ENCODE measurements around the gene MTA3. TPM values are rescaled to one million over a fixed set of nuclear protein-coding genes. Genes with fewer than 3 reads are reported as not detected.

MTA3 gene
- total RNA-seq, 3 donors from 2014 or later: 31.4 to 58.0 (median 49.2) TPM

DNA sequence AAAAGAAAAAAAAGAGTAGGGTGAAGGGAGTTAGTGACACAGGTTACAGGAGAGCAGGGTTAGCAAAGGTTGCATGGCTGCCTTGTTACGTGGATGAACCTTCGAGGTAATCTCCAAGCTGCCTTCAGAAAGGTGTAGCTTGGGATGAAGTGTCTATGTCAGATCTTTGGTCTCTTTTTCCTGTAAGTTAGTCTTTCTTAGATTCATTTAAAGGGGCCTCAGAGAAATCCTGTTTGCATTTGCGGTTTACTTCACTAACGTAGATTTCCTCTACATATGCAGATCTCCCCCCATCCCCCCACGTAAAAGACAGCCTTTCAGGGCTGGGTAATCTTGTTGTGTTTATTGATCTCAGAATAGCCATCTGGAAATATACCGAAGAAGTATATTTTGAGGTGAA lies 83.7 kb downstream of the MTA3 start:
- Histone ChIP-seq H3K27ac (no peak overlapping the region), H3K27me3 (no peaks in the 10 kb centered on the region), H3K36me3 (no peaks in the 10 kb centered on the region), H3K4me1 (no peaks in the 10 kb centered on the region), H3K4me3 (no peak overlapping the region), H3K9me3 (no peaks in the 10 kb centered on the region)
- intact Hi-C loops (cut with DNase I; ENCODE audit: low total_unique reads): no loop called here
- no peak for TF ChIP-seq POLR2AphosphoS5 (IDR thresholded peaks at IDR 0.05)
- TF ChIP-seq POLR2A (IDR thresholded peaks at IDR 0.05): no peak
- TF ChIP-seq, protein P1, sequence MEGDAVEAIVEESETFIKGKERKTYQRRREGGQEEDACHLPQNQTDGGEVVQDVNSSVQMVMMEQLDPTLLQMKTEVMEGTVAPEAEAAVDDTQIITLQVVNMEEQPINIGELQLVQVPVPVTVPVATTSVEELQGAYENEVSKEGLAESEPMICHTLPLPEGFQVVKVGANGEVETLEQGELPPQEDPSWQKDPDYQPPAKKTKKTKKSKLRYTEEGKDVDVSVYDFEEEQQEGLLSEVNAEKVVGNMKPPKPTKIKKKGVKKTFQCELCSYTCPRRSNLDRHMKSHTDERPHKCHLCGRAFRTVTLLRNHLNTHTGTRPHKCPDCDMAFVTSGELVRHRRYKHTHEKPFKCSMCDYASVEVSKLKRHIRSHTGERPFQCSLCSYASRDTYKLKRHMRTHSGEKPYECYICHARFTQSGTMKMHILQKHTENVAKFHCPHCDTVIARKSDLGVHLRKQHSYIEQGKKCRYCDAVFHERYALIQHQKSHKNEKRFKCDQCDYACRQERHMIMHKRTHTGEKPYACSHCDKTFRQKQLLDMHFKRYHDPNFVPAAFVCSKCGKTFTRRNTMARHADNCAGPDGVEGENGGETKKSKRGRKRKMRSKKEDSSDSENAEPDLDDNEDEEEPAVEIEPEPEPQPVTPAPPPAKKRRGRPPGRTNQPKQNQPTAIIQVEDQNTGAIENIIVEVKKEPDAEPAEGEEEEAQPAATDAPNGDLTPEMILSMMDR (IDR thresholded peaks at IDR 0.05): no peak
- no peak for DNase-seq (ENCODE audit: low spot score in 2 of 2)

DNA sequence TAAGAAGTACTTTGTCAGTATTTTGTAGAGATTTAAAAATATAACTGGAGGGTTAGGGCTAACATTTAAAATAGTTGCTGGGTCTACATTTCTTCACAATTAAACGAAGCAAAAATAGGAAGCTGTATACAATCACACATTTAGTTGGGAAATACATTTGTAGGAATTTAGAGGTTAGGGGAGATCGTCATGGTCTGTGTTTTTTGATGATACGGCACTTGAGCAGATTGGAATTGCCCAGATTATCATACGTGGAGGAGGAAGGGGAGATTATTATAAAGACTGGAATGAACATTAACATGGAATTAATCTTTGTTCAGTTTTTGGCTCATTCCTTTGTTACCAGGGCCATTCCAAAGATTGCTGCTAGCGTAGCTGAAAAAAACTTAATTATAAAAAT lies 84.6 kb downstream of the MTA3 start:
- Histone ChIP-seq H3K4me1 (no peaks in the 10 kb centered on the region), H3K27me3 (no peaks in the 10 kb centered on the region), H3K36me3 (no peaks in the 10 kb centered on the region), H3K4me3 (no peak overlapping the region), H3K27ac (no peak overlapping the region), H3K9me3 (no peaks in the 10 kb centered on the region)
- DNase-seq (ENCODE audit: low spot score in 2 of 2): no peak
- intact Hi-C loops (cut with DNase I; ENCODE audit: low total_unique reads): no loop called here
- TF ChIP-seq POLR2A (IDR thresholded peaks at IDR 0.05): no peak
- TF ChIP-seq POLR2AphosphoS5 (IDR thresholded peaks at IDR 0.05): no peak
- TF ChIP-seq, protein P1 (IDR thresholded peaks at IDR 0.05): no peak

DNA sequence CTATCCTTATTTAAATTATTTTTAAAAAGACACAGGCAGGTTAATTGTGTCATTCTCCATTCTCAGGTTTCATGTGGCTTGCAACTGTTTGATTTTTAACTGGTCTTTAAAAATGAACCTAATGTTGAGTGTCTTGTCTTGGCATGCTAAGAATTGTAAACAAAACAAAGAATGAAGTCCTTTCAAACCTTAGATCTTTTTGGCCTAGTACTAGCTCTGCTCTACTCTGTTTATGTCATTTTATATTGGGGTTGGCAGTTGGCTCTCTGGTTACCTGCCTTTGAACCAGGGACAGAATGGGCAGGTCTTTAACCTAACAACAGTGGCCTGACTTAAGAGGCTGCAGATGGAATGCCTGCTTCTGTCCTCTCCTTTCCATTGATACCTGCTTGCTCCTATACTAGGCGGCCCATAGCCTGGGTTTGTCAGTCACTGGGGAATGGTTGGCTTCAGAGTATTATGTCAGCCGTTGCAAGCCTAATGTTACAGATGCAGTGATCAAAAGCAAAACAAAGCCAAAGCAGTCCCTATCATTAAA lies 85.5 kb downstream of the MTA3 start:
- H3K9me3 ChIP-seq: no peaks in the 10 kb centered on the region
- intact Hi-C loops (cut with DNase I; ENCODE audit: low total_unique reads): no loop called here
- H3K27me3 ChIP-seq: no peaks in the 10 kb centered on the region
- H3K27ac ChIP-seq: no peak overlapping the region
- TF ChIP-seq, protein P1 (IDR thresholded peaks at IDR 0.05): no peak
- TF ChIP-seq POLR2A (IDR thresholded peaks at IDR 0.05) (no peak), POLR2AphosphoS5 (IDR thresholded peaks at IDR 0.05) (no peak)
- no peaks in the 10 kb centered on the region for H3K4me1 ChIP-seq
- H3K4me3 ChIP-seq: no peak overlapping the region
- no peaks in the 10 kb centered on the region for H3K36me3 ChIP-seq
- no peak for DNase-seq (ENCODE audit: low spot score in 2 of 2)

DNA sequence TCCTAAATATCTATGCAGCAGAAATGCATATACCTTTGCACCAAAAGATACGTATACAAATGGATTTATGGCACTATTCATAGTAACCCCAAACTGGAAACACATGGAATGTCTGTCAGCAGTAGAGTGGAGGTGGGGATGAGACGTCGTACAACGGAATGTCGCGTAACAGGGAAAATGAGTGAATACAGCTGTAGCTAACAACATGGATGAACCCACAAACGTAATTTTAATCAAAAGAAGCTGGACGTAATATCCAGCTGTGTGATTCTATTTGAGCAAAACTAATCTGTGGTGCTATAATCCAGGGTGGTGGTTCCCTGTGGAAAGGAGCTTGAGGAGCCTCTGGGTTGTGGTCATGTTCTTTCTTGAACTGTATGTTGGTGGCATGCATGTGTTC lies 89.9 kb downstream of the MTA3 start:
- Histone ChIP-seq H3K9me3 (no peaks in the 10 kb centered on the region), H3K27me3 (no peaks in the 10 kb centered on the region), H3K4me3 (no peak overlapping the region), H3K36me3 (no peaks in the 10 kb centered on the region), H3K27ac (no peak overlapping the region), H3K4me1 (no peaks in the 10 kb centered on the region)
- intact Hi-C loops (cut with DNase I; ENCODE audit: low total_unique reads): no loop called here
- no peak for TF ChIP-seq POLR2AphosphoS5 (IDR thresholded peaks at IDR 0.05)
- TF ChIP-seq POLR2A (IDR thresholded peaks at IDR 0.05): no peak
- TF ChIP-seq, protein P1 (IDR thresholded peaks at IDR 0.05): no peak
- DNase-seq (ENCODE audit: low spot score in 2 of 2): no peak

DNA sequence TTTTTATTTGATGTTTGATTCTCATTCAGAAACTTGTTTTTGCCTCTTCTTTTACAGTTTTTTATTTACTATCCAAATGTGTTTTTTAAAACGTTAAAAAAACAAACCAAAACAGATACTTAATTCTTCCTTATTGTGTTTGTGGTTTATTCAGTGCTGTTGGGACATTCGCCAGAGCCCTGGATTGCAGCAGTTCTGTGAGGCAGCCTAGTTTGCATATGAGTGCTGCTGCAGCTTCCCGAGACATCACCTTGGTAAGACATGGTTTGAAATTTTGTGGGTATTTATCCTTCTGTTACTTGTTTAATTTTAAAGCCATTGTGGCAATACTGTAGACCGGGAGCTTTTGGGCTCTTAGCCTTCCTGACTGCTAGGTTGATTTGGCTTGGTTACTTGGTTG lies 91.2 kb downstream of the MTA3 start:
- Histone ChIP-seq H3K36me3 (no peaks in the 10 kb centered on the region), H3K9me3 (no peaks in the 10 kb centered on the region), H3K4me1 (no peaks in the 10 kb centered on the region), H3K27ac (no peak overlapping the region), H3K27me3 (no peaks in the 10 kb centered on the region), H3K4me3 (no peak overlapping the region)
- no peak for TF ChIP-seq POLR2AphosphoS5 (IDR thresholded peaks at IDR 0.05)
- TF ChIP-seq, protein P1 (IDR thresholded peaks at IDR 0.05): no peak
- TF ChIP-seq POLR2A (IDR thresholded peaks at IDR 0.05): no peak
- intact Hi-C loops (cut with DNase I; ENCODE audit: low total_unique reads): loop anchor here (5.0 kb wide), 1 partner anchor 167 kb away; the partner anchor contains the start of gene KCNG3
- DNase-seq (ENCODE audit: low spot score in 2 of 2): no peak

Data from breast epithelium (tissue), 4 donors.